K562 (cell line): ENCODE data around the gene C1orf56. TPM values are rescaled to one million over a fixed set of nuclear protein-coding genes. Genes with fewer than 3 reads are reported as not detected.
A peak's percentile ranks its signal among the peaks of the same experiment; 100 is the strongest.

Experiments
- BACH1 ChIP-seq: fragments of 200-800 bp; sonication (Bioruptor generic); IDR thresholded peaks from 2 replicates; pipeline ENCODE4 v1.6.1; 2016; ENCODE audit warnings: missing genetic modification characterization, missing compliant biosample characterization
- BRF1 ChIP-seq: IDR thresholded peaks from 3 replicates; pipeline ENCODE4 v1.6.1; 2011; ENCODE audit warnings: borderline replicate concordance, mild to moderate bottlenecking; ENCODE audit not compliant: insufficient read length; ENCODE audit errors: extremely low read depth
- EHMT2 ChIP-seq: fragments of 450-650 bp; IDR thresholded peaks from 2 replicates; pipeline ENCODE4 v1.6.1; 2018; ENCODE audit warnings: antibody characterized with exemption
- ERF ChIP-seq: fragments of 450-650 bp; formaldehyde crosslinking; IDR thresholded peaks from 2 replicates; pipeline ENCODE4 v1.4.0; 2020; ENCODE audit warnings: mild to moderate bottlenecking, mixed read lengths
- KLF1 ChIP-seq: fragments of 450-650 bp; IDR thresholded peaks from 2 replicates; pipeline ENCODE4 v1.6.1; 2016; ENCODE audit warnings: missing genetic modification characterization, missing compliant biosample characterization
- KLF10 ChIP-seq: fragments of 250-450 bp; sonication (Bioruptor Pico); IDR thresholded peaks from 2 replicates; pipeline ENCODE4 v1.6.1; 2021; ENCODE audit warnings: matching md5 sums
- MCM7 ChIP-seq, 2 experiments: fragments of 450-650 bp; IDR thresholded peaks; 2 replicates each; pipeline ENCODE4 v1.6.1; 2016 to 2018
- NONO ChIP-seq, 2 experiments: fragments of 200-400 bp in 1 of 2; fragments of 450-650 bp in 1 of 2; formaldehyde crosslinking in 1 of 2; IDR thresholded peaks; 2 replicates each; pipeline ENCODE4 v1.6.1; 2017; ENCODE audit warnings: low read depth in 2 of 2, mild to moderate bottlenecking in 2 of 2, moderate library complexity in 2 of 2, low read length in 1 of 2
- PHF20 ChIP-seq: fragments of 450-650 bp; IDR thresholded peaks from 2 replicates; pipeline ENCODE4 v1.6.1; 2018; ENCODE audit not compliant: partially characterized antibody
- RBM39 ChIP-seq: fragments of 200-400 bp; formaldehyde crosslinking; optimal IDR thresholded peaks from 2 replicates; pipeline ENCODE3; 2018; ENCODE audit warnings: low read depth, low read length
- SP1 ChIP-seq: sonication (generic); formaldehyde crosslinking; IDR thresholded peaks from 2 replicates; pipeline ENCODE4 v1.8.1; 2022; ENCODE audit warnings: mild to moderate bottlenecking, missing genetic modification reagents
- ZNF140 ChIP-seq: fragments of 250-450 bp; sonication (Bioruptor Pico); IDR thresholded peaks from 2 replicates; pipeline ENCODE4 v1.8.0; 2021; ENCODE audit warnings: moderate library complexity, mild to moderate bottlenecking, inconsistent platforms
- ZNF224 ChIP-seq: sonication (generic); formaldehyde crosslinking; IDR thresholded peaks from 2 replicates; pipeline ENCODE4 v1.8.0; 2022; ENCODE audit warnings: mild to moderate bottlenecking, missing genetic modification reagents
- ZZZ3 ChIP-seq: fragments of 450-650 bp; IDR thresholded peaks from 2 replicates; pipeline ENCODE4 v1.6.1; 2016; ENCODE audit warnings: antibody characterized with exemption, mild to moderate bottlenecking, moderate library complexity
- polyA plus RNA-seq, 8 experiments: library from polyadenylated mRNA; depleted of rRNA in 4 of 8; stranded (reverse) in 5 of 8; unstranded in 3 of 8; fragments of >200 nt; fragmentation: Nextera tagmentation in 2 of 8; fragmentation: Illumina TruSeq in 1 of 8; extraction: Ambion mirVana in 2 of 8; extraction: Trizol in 1 of 8; gene quantifications; 2 replicates each; pipeline versions ENCODE4 v1.2.1 to v1.2.3, GENCODE V29; 2011 to 2014; ENCODE audit warnings: inconsistent platforms in 1 of 8, missing spikeins in 1 of 8
- total RNA-seq, 7 experiments: library from RNA; depleted of rRNA in 6 of 7; stranded (reverse); fragments of >200 nt in 6 of 7; fragmentation: Illumina TruSeq in 2 of 7; extraction: Trizol in 2 of 7; gene quantifications; 2 replicates each; pipeline versions ENCODE4 v1.2.1 to v1.2.3, GENCODE V29; 2011 to 2021; ENCODE audit warnings: low replicate concordance in 1 of 7
- TF ChIP-seq, protein P1 (sequence below): fragments of 250-450 bp; sonication (Bioruptor Pico); IDR thresholded peaks from 2 replicates; pipeline ENCODE4 v1.9.0; 2021; ENCODE audit warnings: mild to moderate bottlenecking
- TF ChIP-seq, protein P2 (sequence below): fragments of 450-650 bp; IDR thresholded peaks from 2 replicates; pipeline ENCODE4 v1.6.1; 2016; ENCODE audit warnings: low read depth
- TF ChIP-seq, protein P3 (sequence below): fragments of 450-650 bp; IDR thresholded peaks from 2 replicates; pipeline ENCODE4 v1.6.1; 2018; ENCODE audit not compliant: partially characterized antibody

C1orf56 gene
- total and polyA plus RNA-seq, 9 of the 15 experiments (the other 6 are each of a cell fraction or from before 2014, with no cell fraction given) = 0.18 to 15.7 (median 1.1) TPM

DNA sequence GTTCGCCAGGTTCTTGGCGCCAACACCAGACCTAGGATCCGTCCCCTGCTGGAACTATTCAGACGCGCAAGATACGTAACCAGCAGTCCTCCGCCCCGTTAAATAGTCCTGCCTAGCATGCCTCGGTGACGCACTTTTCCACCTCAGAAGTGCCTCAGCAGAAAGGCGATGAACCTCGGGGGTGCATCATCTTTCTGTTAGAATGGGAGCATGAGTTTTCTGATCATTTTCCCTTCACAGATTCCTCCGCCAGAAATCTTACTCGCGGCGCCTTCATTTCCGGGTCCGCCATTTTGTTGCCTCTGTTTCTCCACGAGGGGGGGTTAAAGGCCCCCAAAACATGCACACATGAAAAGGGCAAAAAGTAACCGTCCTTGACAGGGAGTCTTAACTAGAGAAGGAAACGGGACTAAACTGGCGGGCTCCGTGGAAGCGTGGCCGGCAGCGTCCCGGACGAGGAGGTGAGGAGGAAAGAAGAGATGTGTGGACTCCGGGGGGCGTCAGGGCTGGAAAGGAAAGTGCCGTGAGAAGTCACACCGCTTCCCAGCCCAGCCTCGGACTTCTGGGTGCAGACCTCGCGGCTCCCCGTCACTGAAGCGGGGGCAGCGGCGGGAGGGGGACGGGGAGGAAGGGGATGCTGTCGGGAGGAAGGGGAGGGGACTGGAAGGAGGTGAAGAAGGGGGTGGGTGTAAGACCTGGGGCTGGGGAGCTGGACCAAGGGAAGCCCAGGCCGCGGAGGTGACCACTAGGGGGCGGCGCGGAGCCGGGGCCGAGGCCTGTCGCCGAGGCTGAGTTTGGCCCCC lies 23.1 kb downstream of the C1orf56 start, which contains the start of gene GABPB2 (continued):
- no peak for TF ChIP-seq ZNF224 (CRISPR knock-in tag)
- TF ChIP-seq ZZZ3 = peak; percentile 84
- TF ChIP-seq, protein P1, sequence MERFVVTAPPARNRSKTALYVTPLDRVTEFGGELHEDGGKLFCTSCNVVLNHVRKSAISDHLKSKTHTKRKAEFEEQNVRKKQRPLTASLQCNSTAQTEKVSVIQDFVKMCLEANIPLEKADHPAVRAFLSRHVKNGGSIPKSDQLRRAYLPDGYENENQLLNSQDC = no peak
- TF ChIP-seq NONO (IDR thresholded peaks at IDR 0.05; ENCODE audit: low read depth in 2 of 2, low read length in 1 of 2) = peak in 1 of 2 experiments; percentile 72; a peak in 2 of 4 replicates
- peak; percentile 67; the same call in 1 of the 2 replicates for TF ChIP-seq KLF1 (tag)
- TF ChIP-seq PHF20 = peak; percentile 97
- TF ChIP-seq, protein P2, sequence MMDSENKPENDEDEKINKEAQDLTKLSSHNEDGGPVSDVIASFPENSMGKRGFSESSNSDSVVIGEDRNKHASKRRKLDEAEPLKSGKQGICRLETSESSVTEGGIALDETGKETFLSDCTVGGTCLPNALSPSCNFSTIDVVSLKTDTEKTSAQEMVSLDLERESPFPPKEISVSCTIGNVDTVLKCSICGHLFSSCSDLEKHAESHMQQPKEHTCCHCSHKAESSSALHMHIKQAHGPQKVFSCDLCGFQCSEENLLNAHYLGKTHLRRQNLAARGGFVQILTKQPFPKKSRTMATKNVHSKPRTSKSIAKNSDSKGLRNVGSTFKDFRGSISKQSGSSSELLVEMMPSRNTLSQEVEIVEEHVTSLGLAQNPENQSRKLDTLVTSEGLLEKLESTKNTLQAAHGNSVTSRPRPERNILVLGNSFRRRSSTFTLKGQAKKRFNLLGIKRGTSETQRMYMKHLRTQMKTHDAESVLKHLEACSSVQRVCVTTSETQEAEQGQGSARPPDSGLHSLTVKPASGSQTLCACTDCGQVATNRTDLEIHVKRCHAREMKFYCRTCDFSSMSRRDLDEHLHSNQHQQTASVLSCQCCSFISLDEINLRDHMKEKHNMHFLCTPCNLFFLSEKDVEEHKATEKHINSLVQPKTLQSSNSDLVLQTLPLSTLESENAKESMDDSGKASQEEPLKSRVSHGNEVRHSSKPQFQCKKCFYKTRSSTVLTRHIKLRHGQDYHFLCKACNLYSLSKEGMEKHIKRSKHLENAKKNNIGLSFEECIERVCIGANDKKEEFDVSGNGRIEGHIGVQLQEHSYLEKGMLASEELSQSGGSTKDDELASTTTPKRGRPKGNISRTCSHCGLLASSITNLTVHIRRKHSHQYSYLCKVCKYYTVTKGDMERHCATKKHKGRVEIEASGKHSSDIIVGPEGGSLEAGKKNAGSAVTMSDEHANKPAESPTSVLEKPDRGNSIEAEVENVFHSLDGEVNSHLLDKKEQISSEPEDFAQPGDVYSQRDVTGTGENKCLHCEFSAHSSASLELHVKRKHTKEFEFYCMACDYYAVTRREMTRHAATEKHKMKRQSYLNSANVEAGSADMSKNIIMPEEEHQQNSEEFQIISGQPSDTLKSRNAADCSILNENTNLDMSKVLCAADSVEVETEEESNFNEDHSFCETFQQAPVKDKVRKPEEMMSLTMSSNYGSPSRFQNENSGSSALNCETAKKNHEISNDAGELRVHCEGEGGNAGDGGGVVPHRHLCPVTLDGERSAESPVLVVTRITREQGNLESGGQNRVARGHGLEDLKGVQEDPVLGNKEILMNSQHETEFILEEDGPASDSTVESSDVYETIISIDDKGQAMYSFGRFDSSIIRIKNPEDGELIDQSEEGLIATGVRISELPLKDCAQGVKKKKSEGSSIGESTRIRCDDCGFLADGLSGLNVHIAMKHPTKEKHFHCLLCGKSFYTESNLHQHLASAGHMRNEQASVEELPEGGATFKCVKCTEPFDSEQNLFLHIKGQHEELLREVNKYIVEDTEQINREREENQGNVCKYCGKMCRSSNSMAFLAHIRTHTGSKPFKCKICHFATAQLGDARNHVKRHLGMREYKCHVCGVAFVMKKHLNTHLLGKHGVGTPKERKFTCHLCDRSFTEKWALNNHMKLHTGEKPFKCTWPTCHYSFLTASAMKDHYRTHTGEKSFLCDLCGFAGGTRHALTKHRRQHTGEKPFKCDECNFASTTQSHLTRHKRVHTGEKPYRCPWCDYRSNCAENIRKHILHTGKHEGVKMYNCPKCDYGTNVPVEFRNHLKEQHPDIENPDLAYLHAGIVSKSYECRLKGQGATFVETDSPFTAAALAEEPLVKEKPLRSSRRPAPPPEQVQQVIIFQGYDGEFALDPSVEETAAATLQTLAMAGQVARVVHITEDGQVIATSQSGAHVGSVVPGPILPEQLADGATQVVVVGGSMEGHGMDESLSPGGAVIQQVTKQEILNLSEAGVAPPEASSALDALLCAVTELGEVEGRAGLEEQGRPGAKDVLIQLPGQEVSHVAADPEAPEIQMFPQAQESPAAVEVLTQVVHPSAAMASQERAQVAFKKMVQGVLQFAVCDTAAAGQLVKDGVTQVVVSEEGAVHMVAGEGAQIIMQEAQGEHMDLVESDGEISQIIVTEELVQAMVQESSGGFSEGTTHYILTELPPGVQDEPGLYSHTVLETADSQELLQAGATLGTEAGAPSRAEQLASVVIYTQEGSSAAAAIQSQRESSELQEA = peak; percentile 75
- peak; percentile 40 for TF ChIP-seq EHMT2
- TF ChIP-seq SP1 (CRISPR knock-in tag) = peak; percentile 90
- no peak for TF ChIP-seq ERF (CRISPR knock-in tag)
- TF ChIP-seq KLF10 = no peak
- TF ChIP-seq ZNF140 (CRISPR knock-in tag) = no peak
- TF ChIP-seq MCM7 (IDR thresholded peaks at IDR 0.05) = 0 out of 4 replicates have a peak, but pooled peaks of 1 of the 2 experiments have one; percentile 29
- TF ChIP-seq BRF1 = no peak
- TF ChIP-seq, protein P3, sequence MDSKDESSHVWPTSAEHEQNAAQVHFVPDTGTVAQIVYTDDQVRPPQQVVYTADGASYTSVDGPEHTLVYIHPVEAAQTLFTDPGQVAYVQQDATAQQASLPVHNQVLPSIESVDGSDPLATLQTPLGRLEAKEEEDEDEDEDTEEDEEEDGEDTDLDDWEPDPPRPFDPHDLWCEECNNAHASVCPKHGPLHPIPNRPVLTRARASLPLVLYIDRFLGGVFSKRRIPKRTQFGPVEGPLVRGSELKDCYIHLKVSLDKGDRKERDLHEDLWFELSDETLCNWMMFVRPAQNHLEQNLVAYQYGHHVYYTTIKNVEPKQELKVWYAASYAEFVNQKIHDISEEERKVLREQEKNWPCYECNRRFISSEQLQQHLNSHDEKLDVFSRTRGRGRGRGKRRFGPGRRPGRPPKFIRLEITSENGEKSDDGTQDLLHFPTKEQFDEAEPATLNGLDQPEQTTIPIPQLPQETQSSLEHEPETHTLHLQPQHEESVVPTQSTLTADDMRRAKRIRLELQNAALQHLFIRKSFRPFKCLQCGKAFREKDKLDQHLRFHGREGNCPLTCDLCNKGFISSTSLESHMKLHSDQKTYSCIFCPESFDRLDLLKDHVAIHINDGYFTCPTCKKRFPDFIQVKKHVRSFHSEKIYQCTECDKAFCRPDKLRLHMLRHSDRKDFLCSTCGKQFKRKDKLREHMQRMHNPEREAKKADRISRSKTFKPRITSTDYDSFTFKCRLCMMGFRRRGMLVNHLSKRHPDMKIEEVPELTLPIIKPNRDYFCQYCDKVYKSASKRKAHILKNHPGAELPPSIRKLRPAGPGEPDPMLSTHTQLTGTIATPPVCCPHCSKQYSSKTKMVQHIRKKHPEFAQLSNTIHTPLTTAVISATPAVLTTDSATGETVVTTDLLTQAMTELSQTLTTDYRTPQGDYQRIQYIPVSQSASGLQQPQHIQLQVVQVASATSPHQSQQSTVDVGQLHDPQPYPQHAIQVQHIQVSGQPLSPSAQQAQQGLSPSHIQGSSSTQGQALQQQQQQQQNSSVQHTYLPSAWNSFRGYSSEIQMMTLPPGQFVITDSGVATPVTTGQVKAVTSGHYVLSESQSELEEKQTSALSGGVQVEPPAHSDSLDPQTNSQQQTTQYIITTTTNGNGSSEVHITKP = no peak
- TF ChIP-seq BACH1 (tag) = peak; percentile 71; the same call in 1 of the 2 replicates
- peak; percentile 88 for TF ChIP-seq RBM39
